GM19468 (cell line): ENCODE measurements around the gene REPS1.
"Not testable (repeated sequence)": the region's sequence is repeated elsewhere in the genome, so short reads cannot be mapped to it uniquely, and the experiment has no call there.

Experiments used
- ATAC-seq: cut with Tn5 transposase; IDR thresholded peaks from one replicate; pipeline ENCODE4 v1.9.1; 2021; ENCODE audit warnings: mild to moderate bottlenecking, moderate library complexity, moderate number of reproducible peaks; ENCODE audit not compliant: unreplicated experiment; ENCODE audit errors: extremely low read depth

The REPS1 gene

DNA sequence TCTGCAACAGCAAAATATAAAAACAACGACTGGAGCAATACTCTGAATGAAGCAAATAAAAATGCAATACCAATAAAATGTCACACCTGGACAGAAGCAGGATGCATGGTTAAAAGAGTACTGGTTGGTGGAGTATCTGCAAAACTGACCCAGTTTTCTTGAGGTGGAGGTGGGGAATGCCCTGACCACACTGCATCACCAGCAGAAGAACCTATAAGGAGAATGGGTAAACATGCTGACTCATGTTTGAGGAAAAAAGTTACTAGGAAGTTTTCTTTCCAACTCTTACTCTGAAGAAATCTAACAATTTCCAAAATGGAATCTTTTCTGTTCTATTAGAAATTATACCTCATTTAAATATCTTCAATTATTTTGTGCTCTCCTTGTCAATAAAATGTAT is 43.6 kb downstream of the REPS1 start:
- no peak for ATAC-seq

DNA sequence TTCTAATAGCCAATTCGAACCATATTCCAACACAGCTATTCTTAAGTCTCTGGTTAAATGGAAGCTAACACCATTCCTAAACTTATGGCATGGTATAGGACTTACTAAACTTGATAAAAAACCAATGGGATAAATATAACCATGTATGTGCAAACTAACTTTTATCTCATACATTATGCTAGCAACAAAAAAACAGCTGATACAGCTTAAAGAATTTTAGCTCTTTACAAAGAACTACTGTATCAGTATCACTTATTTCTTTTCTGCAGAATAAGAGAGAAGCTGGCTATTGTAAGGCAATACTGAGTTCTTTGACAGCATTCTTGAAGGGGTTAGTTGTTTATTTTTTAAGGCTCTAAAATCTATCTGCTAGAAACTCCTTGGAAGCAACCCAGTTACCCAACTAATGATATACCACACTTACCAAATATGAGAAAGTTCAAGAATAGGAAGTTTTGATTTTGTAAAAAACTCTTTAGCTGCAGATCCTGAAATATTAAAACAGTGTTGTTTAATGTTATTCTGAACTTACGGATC is 44.9 kb downstream of the REPS1 start:
- no peak for ATAC-seq

DNA sequence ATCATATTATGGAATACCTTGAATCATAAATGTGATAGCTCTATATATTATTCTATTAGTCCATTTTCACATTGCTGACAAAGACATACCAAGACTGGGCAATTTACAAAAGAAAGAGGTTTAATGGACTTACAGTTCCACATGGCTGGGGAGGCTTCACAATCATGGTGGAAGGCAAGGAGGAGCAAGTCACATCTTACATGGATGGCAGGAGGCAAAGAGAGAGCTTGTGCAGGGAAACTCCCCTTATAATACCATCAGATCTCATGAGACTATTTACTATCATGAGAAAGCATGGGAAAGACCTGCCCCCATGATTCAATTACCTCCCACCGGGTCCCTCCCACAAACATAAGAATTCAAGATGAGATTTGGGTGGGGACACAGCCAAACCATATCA is 51.2 kb downstream of the REPS1 start:
- not testable (repeated sequence) for ATAC-seq

DNA sequence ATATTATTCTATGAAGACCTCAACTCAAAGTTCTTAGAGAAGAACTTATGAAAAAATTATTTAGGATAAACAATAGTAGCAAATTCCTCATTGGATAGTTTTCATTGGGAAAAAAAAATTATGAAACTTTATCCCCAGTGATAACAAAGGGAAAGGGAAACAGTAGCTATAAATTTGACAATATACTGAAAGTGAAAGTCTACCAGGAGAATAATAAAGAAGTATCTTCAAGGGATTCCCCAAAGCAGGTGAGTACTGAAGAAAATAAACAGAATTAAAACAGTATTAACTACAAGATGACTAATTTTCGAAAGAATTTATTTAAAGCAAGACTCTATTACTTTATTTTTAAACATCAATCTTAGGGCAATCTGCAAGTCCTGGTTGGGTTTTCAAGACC is 56.4 kb downstream of the REPS1 start:
- no peak for ATAC-seq

DNA sequence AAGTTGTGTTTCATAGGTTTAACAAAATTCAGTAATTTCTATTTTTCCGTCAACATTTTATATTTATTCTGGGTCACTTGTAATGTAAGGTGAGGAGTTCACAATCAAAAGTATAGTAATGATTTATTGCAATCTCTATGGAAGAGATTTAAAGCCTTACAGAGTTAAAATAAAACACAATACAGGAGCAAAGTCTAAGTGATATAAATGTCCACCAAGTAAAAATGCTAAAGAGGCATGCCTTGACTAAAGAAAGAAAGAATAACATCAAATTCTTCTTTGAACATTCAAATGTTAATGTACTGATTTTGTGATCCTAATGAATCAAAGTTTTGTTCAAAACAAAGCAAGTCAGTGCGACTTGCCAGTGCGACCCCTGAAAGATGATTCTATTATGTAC is 61.5 kb downstream of the REPS1 start:
- no peak for ATAC-seq

DNA sequence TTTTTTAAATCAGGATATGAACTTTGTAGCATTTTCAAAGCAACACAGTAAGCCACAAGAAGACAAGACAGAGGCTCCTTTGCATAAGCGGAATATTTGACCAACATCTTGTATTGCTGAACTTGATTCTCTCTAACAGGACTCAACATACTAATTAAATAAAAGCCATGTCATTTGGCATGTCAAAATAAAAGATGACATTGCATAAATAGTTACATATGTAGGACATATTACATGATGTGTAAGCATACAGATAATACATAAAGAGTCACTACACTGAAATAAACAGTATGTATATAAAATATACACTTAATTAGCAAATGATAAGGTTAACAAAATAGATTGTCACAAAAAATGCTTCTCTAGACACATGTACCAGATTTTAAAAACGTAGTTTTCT is 62.2 kb downstream of the REPS1 start:
- no peak for ATAC-seq

DNA sequence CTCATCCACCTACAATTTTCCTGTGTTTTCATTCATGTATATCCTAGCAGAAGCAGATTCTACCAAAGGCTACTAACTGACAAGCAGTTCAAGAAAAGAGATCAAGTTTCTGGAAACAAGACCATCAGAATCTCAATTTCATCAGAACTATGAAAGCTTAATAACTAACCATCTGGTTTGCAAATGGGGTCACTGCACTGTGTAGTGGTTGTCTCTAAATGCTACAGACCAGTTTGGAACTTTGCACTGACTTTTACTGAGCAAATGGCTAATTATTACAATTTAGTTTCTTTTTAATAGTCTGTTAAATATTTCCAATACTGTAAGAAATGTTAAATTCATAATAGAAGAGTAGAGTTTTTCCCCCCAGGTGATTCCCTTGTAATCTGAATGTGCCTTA is 64.5 kb downstream of the REPS1 start:
- no peak for ATAC-seq

DNA sequence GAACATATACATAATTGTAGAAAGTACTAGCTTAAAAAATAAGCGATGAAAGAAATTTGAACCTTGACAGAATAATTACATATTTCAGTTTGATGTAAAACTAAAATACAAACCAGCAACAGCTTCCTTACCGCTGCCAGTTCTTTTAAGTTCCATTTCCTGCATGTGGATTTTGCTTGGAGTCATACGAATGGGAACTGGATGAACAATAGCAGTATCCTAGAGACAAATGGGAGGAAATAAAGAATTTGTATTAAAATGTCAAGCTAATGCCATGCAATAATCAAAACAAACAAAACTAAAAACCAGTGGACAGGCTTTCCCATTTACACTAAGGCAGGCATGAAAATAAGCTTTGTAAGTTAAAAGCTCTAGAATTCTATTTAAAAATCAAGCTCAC is 67.1 kb downstream of the REPS1 start:
- no peak for ATAC-seq

DNA sequence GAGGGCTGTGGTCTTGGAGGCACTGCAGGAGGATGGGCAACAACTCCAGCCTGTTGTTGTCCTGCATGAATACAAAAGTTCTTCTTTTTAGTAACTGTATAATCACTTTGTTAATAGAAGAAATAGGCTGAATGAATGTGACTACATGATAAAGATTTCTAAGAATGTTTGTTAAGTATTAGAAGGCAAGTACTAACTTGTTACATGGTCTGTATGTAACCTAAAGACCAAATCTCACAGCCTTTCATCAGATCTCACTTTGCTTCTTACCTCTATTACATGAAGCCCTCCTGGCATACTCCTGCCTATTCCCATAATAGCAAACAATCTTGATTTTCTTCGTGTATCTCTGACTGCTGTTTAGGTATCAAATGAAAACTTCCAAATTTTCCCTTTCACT is 73.4 kb downstream of the REPS1 start:
- ATAC-seq: no peak

DNA sequence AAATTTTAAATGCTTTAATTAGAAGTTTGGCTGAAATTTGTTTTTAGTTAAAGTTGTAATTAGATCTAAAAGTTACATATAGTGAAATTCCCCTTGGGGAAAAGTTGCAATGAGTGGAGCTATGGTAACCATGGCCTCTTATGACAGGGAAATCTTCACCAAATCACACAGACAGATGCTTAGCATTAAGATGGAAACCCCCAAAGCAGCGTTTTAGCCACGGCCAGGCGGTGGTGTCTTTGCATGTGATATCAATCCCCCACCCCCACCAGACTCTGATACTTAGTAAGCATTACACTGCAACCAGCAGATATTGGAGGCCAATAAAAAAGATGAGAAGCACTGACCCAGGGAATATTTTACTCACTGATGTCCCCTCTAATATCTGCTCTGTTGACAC is 75.7 kb downstream of the REPS1 start:
- ATAC-seq: no peak

DNA sequence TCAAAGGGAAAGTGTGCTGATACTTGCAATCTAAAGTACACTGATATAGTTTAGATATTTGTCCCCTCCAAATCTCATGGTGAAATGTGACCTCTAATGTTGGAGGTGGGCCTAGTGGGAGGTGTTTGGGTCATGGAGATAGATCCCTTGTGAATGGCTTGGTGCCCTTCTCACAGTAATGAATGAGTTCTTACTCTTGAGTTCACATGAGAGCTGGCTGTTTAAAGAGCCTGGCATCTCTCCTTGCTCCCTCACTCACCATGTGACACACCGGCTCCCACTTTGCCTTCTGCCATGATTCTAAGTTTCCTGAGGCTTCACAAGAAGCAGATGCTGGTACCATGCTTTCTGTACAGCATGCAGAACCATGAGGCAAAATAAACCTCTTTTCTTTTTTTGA is 78.1 kb downstream of the REPS1 start:
- ATAC-seq: no peak

DNA sequence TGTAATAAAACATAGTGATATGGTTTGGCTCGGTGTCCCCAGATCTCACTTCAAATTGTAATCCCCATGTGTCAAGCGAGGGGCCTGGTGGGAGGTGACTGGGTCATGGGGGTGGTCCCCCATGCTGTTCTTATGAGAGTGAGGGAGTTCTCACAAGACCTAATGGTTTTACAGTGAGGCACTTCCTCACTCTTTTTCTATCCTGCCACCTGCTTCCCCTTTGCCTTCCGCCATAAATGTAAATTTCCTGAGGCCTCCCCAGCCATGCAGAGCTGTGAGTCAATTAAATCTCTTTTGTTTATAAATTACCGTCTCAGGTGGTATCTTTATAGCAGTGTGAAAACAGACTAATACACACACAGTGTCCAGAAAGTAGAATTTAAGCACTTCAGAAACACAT is 78.5 kb downstream of the REPS1 start:
- no peak for ATAC-seq

DNA sequence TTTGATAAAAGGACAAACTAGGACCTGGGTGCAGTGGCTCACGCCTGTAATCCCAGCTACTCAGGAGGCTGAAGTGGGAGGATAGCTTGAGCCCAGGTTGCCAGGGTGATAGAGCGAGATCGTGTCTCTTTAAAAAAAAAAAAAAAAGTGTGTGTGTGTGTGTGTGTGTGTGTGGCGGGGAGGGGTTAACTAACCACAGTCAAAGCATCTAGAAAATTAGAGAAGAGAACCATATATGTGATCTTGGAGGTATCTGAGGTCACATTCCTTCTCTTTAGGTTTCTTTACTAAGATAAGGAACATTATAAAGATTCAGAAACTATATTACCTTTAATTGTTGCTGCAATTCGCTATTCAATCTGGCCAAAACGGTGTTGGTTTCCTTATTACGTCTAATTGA is 80.9 kb downstream of the REPS1 start:
- ATAC-seq: no peak

DNA sequence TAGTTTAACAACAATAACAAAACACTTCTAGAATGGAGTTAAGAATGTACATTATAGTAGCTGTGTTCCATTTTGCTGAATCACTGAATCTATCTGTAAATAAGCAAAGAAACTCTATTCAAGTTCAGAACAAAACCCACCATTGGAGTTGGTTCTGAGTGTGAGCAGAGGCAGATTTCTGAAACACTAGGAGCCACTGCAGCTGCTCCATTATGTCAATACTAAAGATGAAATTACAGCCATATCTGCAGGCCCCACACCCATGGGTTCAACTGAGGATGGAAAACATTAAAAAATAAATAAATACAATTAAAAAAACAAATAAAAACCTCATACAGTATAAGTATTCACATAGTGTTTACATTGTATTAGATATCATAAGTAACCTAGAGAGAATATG is 91.0 kb downstream of the REPS1 start:
- ATAC-seq: no peak

DNA sequence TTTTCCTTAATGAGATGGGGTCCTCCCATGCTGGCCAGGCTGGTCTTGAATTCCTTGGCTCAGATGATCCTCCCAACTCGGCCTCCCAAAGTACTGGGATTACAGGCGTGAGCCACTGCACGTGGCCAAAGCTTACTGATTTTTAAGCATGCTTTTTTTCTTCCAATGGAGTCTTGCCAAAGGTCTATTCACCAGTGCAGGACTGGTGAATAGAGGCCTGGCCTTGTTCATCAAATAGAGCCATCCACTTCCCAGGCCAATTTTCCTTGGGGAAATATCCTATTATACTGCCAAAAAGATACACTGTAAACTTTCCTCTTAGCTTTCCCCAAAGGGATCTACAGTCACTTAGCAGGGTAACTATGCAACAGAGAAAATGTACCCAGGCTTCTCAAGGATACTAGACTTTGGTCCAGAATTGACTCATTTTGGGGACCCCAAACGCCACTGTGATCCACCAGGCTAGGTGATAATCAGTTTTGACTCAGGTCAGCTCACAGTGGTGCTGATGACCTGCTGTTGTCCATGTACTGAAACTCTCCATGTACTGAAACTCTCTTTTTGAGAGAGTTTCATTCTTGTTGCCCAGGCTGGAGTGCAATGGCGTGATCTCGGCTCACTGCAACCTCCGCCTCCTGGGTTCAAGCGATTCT is 91.8 kb downstream of the REPS1 start:
- no peak for ATAC-seq

DNA sequence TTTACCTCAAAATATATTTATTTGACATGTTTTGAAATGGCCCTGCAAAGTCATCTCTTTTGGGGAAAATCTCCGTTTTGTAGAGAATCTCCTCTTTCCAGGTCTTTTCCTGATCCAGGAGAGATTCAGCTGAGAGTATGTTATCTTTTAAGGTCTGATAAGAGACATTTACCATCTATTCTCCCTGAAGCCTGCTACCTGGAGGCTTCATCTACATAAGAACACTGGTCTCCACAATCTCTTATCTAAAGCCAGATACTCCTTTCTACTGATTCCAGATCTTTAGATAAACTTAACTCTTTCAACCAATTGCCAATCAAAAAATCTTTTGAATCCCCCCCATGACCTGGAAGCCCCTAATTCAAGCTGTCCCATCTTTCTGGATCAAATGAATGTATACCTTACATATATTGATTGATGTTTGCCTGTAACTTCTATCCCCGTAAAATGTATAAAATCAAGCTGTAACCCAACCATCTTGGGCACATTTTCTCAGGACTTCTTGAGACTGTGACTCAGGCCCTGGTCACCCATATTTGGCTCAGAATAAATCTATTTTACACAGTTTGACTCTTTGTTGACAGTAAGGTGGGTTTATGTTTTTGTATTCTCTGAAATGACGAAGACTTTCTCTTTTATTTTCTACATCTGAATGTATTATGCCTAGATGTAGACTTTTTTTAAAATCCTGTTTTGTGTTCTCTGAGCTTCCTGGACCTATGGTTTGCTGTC is 96.6 kb downstream of the REPS1 start:
- ATAC-seq: no peak

DNA sequence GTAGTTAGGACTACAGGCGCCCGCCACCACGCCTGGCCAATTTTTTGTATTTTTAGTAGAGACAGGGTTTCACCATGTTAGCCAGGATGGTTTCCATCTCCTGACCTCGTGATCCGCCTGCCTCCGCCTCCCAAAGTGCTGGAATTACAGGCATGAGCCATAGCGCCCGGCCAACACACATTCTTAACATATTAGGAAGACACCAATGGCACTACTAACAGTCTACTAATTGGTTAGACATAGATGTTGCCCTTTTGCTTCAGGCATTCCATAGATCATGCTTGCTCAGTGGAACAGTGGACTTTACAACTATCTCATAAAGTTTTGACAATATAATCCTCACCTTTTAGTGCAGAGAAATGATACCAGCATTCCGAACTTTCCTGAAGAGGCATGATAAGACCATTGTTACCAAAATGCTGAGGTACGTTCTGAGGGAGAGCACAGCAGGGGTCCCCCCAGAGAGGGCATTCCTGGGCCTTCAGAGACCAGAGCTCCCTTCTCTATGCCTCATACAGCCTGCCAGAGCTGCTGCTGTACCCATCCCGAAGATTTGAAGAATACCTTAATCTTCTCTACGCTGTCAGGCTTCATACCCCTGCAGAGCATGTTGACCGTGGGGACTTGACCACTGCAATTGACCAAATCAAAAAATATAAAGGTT is 102.8 kb downstream of the REPS1 start:
- no peak for ATAC-seq

DNA sequence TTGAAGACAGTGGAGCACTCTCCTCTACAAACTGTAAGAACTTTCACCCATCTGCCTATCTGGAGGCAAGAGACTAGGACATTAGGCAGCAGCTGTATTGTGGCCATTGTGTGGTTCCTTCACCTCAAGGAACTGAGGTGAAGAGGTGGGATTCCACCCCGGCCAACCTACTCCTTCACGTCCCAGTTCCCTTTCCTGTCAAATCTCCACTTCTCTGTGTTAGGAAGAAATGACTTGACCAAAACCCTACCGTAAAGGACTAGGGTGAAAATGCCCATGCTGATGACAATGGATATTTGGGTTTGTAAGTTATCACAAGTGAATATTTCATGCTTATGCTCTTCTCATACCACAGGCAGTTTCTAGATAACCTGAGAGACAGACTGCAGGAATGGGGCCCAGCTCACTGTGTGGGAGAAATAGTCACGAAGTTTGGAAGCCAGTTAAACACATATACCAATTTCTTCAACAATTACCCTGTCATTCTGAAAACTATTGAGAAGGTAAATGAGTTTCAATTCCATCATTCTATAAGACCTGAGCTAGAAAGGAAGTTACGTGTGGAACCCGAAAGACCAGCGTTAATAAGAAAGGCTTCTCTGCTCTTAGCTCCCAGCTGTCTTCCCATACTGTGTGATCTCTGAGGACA is 105.6 kb downstream of the REPS1 start:
- peak; percentile 63 for ATAC-seq

DNA sequence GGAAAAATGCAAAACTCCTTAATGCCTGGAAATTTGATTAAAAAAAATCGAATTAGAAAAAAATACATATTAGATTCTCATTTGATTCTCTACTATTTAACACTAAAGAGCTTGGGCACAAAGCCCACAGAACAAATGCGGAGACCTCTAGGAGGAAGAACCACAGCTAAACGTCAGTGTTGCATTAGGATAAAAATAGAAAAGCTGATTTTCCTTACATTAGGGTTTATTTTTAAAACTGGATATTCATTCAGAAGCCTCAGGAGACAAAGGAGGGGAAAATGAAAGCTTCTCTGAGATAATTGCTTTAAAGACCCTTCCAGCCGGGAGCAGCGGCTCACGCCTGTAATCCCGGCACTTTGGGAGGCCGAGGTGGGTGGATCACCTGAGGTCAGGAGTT is 114.9 kb downstream of the REPS1 start:
- no peak for ATAC-seq

DNA sequence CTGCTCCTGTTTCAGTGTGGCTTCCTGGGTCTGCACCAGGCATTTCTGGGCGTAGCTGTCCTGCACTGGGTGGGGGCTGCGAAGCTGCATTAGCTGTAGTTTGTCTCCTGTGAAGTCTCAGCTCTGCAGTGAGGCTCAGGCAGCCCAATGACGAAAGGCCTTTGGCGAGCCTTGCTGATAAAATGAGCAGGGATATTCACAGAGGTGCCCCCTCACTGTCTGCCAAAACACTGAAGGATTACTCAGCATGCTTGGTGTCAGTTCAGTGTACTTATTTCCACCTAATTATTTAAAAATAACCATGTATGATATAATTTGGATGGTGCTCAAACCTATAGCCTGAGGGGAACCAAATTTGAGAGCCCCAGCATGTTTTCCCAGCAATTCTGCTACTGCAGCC is 118.7 kb downstream of the REPS1 start:
- ATAC-seq: no peak

DNA sequence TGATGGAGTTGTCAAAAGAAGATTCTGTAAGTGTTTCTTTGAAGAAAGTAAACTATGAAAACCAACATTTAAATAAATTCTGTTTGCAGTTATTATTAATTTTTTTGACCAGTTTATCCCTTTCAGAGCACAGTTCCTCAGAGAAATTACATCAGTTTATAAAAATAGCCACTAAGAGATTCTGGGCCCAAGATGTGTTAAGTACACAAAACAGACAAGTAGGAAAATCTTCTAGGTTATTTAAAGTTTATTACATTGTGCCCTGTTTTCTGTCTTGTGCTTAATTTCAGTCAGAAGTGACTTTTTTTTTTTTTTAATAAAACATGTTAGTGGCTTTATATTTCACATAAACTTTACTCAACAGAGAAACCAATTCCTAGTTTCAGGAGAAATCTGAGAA is 119.9 kb downstream of the REPS1 start:
- no peak for ATAC-seq
